Activated CD4-positive, alpha-beta T cell treated with anti-CD3 and anti-CD28 coated beads, Interleukin-2, Interleukin-6, amounts not matched to agents 100 ng/mL and 50 ng/mL, durations not matched to agents 16 hours and 8 hours (primary cell): ENCODE results near the gene INHBE.
"Not testable (repeated sequence)": the region's sequence is repeated elsewhere in the genome, so short reads cannot be mapped to it uniquely, and the experiment has no call there.

Source experiments
- DNase-seq: peaks from one replicate; pipeline ENCODE4 v3.0.0-alpha.2; 2020

The INHBE gene

GRCh38 chr12:57454566-57455373 is at the start of gene INHBE:
INHBE (plus strand) TSS chr12:57455307; CDS start chr12:57455537, 230 bp downstream.
- DNase-seq = peak; percentile 34

GRCh38 chr12:57410534-57410933 is 44.6 kb upstream of the INHBE start:
- no peak for DNase-seq

GRCh38 chr12:57414160-57414559 is 40.9 kb upstream of the INHBE start:
- not testable (repeated sequence) for DNase-seq

DNA sequence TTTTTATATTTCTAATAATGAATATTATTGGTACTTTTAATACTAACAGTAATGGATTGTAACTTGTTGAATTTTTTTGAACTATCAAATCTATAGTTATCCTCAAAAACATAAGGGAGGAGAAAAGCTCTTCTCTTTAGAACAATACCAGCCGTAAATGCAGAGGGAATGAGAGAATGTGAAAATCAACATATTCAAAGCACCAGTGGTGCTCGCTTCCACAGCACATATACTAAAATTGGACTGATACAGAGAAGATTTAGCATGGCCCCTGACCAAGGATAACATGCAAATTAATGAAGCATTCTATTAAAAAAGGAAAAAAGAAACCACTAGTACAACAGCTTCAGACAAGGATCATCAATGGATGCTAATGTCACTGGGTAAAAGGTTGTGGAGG is 40.0 kb upstream of the INHBE start:
- DNase-seq = no peak

- DNase-seq = no peak
Observed at GRCh38 chr12:57416039-57416996, 38.8 kb upstream of the INHBE start.

DNA sequence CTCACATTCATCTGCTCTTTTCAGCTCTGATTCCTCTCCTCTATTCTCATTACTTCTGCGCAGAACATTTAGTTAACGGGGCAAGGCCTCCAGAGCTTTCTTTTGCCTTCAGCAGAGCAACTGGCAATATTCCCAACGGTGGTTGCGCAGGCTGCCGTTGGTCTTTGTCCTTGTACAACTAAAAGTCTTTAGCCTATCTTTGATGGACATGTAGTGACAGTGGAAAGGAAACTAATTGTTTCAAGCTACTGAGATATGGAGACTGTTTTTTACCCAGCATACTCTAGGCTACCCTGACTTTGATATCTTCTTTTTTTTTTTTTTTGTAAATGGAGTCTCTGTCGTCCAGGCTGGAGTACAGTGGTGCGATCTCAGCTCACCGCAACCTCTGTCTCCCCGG is 36.9 kb upstream of the INHBE start:
- DNase-seq = no peak

DNA sequence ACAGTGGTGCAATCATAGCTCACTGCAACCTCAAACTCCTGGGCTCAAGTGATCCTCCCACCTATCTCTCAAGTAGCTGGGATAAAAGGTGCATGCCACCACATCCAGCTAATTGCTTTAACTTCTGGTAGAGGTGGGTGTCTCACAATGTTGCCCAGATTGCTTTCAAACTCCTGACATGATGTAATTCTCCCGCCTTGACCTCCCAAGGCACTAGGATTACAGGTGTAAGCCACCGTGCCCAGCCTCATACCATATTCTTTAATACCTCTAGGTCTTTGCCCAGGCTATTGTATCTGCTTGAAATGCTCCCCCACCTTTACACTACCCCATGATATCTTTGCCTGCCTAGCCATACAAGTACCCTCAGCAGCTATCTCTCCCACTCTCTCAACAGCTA is 35.6 kb upstream of the INHBE start:
- DNase-seq = no peak

- DNase-seq = no peak
Observed at GRCh38 chr12:57420482-57420881, 34.6 kb upstream of the INHBE start.

DNA sequence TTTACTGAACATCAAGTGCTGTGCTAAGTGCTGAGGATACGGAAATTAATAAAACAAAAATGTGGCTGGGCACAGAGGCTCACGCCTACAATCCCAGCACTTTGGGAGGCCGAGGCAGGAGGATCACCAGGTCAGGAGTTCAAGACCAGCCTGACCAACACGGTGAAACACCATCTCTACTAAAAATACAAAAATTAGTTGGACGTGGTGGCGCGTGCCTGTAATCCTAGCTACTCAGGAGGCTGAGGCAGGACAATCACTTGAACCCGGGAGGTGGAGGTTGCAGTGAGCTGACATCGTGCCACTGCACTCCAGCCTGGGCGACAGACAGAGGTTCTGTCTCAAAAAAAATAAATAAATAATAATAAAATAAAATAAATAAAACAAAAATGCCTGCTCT is 28.2 kb upstream of the INHBE start:
- not testable (repeated sequence) for DNase-seq

DNA sequence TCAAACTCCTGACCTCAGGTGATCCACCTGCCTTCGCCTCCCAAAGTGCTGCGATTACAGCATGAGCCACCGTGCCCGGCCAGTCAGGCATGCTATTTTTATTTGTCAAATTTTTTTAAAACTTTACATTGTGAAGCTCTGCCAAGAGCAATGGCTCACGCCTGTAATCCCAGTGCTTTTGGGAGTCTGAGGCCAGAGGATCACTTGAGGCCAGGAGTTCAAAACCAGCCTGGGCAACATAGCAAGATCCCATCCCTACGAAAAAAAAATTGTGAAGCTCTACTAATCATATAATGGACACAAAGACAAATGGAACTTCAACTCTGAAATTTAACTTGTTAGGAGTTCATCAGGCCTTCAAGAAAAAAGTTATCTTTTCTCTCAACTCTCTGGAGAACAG is 26.1 kb upstream of the INHBE start:
- DNase-seq = no peak

GRCh38 chr12:57429473-57430111 is 25.5 kb upstream of the INHBE start:
- no peak for DNase-seq

- no peak for DNase-seq
Observed at GRCh38 chr12:57430112-57430930, 24.8 kb upstream of the INHBE start.

- DNase-seq = peak; percentile 97
Observed at GRCh38 chr12:57430931-57431566, 24.1 kb upstream of the INHBE start, which contains the start of gene R3HDM2. R3HDM2 (minus strand) TSS chr12:57431043; CDS start chr12:57310428, 120,615 bp downstream.

- DNase-seq = no peak
Observed at GRCh38 chr12:57431654-57432188, 23.4 kb upstream of the INHBE start.

DNA sequence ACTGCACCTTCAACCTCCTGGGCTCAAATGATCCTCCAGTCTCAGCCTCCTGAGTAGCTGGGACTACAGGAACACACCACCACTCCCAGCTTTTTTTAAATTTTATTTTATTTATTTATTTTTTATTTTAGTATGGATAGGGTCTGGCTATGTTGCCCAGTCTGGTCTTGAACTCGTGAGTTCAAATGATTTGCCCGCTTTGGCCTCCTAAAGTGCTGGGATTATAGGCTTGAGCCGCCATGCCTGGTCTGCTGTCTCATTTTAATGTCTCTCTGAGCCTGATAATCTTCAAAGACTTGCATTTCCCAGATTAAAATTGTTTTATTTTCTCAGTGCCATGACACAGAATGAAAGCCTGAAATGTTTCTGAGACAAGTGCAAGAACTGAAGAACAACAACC is 21.7 kb upstream of the INHBE start:
- no peak for DNase-seq

DNA sequence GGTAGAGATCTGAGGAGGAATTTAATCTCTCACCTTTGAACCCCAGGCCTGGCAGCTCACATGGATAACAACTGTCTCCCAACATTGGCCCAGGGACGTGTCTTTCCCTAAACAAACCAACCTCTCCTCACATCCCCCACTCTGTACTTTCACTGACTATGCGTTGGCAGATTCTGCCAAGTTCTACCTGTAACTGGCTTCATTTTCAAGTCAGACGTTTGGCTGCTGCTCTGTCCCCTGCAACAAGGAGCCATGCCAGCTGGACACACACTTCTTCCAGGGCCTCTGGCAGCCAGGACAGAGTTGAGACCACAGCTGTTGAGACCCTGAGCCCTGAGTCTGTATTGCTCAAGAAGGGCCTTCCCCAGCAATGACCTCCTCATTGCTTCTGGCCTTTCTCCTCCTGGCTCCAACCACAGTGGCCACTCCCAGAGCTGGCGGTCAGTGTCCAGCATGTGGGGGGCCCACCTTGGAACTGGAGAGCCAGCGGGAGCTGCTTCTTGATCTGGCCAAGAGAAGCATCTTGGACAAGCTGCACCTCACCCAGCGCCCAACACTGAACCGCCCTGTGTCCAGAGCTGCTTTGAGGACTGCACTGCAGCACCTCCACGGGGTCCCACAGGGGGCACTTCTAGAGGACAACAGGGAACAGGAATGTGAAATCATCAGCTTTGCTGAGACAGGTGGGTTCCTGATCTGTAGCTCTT is 20.4 kb upstream of the INHBE start, which contains the start of gene INHBC:
INHBC (plus strand) TSS at position 268 of the 707 bp plus-strand sequence; CDS start at position 371, 103 bp downstream.
- no peak for DNase-seq

- DNase-seq = no peak
Observed at GRCh38 chr12:57435293-57435692, 19.8 kb upstream of the INHBE start.

DNA sequence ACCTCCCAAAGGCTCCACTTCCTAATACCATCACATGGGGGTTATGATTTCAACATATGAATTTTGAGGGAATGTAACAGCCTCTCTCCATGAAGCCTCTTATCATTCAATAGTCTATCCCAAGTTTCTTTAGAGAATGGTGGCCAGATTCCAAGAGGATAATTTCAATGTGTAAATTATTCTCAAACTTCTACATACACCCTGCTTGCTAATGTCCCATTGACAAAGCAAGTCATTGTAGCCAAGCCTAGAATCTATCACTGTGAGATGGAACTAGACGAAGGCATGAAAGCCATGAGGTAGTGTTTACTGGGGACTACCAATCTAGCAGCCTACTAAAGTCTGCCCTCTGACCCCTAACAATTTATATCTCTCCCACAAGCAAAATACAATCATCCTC is 16.7 kb upstream of the INHBE start:
- no peak for DNase-seq

DNA sequence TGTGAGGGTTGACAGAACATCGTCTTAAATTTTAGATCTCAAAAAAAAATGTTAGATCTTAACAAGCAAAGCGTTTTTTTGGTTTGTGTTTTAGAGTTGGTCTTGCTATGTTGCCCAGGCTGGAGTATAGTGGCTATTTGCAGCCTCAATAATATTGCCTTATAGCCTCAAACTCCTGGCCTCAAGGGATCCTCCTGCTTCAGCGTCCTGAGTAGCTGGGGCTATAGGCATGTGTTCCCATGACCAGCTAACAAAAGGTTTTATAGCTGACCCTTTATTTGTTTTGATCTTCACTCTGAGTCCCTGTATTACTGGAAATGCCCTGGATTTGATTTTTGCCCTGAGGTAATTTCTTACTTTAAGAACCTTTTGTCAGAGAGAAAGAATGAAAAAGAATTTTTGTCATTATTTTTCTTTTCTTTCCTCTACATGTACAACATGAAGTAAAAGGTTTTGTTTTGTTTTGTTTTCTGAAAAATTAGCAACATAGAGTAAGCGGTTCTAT is 15.3 kb upstream of the INHBE start:
- no peak for DNase-seq

GRCh38 chr12:57441393-57441792 is 13.7 kb upstream of the INHBE start:
- not testable (repeated sequence) for DNase-seq
